HG03135 (cell line): ENCODE measurements around the gene FCAR.
"Not testable (repeated sequence)": the region's sequence is repeated elsewhere in the genome, so short reads cannot be mapped to it uniquely, and the experiment has no call there.

Experiments used
- ATAC-seq: cut with Tn5 transposase; IDR thresholded peaks from one replicate; pipeline ENCODE4 v1.9.1; 2021; ENCODE audit warnings: mild to moderate bottlenecking, moderate library complexity; ENCODE audit not compliant: unreplicated experiment

FCAR gene

GRCh38 chr19:54893406-54893805, 19.4 kb downstream of the FCAR start:
- no peak for ATAC-seq

DNA sequence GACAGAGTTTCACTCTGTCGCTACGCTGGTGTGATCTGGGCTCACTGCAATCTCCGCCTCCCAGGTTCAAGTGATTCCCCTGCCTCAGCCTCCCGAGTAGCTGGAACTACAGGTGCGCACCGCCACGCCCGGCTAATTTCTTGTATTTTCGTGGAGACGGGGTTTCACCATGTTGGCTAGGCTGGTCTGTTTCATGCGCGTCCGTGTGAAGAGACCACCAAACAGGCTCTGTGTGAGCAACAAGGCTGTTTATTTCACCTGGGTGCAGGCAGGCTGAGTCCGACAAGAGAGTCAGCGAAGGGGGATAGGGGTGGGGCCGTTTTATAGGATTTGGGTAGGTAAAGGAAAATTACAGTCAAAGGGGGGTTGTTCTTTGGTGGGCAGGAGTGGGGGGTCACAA, 20.1 kb downstream of the FCAR start:
- ATAC-seq: not testable (repeated sequence)

DNA sequence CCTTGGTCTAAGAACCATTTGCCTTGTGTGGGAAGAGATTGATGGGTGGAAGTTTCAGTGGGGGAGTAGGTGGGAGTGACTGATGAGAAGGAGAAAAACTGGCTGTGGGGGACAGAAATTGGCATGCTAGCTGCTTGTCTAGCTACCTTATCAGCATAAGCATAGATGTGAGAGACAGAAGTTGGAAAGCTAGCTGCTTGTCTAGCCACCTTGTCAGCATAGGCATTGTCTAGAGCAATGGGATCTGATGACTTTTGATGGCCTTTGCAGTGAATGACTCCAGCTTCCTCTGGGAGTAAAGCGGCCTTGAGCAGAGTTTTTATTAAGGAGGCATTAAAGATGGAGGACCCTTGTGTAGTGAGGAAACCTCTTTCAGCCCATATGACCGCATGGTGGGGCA, 22.0 kb downstream of the FCAR start:
- ATAC-seq: no peak

DNA sequence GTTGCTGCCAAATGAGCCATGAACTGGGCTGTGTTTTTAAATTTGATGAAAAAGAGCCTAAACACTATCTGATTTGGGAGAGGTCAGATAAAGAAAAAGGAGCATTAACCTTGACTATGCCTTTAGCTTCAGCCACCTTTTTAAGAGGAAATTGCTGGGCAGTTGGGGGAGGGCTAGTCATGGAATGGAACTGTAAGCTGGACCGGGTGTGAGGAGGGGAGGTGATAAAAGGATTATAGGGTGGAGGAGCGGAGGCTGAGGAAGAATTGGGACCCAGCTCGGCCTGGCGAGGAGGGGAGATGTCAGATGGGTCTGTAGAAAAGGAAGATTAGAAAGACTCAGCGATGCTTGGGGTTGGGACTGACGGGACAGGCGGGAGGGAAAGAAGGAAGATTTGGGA, 24.6 kb downstream of the FCAR start:
- not testable (repeated sequence) for ATAC-seq

DNA sequence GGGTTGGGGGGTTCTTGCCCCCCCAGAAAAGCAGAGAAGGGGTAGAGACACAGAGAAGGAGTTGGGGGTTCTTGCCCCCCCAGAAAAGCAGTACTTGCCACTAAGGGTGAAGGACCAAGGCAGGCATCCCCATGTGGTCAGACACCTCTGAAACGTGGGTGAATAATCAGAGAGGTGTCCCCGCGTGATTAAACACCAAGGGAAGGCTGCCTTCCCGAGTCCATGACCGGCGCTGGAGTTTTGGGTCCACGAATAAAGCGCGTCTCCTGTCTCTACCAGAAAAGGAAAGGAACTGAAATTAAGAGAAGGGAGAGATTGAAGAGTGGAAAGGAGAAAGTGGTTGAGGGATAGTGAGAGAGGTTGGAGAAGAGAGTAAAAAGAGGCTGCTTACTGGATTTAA, 25.6 kb downstream of the FCAR start:
- ATAC-seq: not testable (repeated sequence)

GRCh38 chr19:54901153-54901552, 27.1 kb downstream of the FCAR start:
- ATAC-seq: not testable (repeated sequence)

- no peak for ATAC-seq
These were observed 28.0 kb downstream of the FCAR start for GRCh38 chr19:54902061-54902460.

DNA sequence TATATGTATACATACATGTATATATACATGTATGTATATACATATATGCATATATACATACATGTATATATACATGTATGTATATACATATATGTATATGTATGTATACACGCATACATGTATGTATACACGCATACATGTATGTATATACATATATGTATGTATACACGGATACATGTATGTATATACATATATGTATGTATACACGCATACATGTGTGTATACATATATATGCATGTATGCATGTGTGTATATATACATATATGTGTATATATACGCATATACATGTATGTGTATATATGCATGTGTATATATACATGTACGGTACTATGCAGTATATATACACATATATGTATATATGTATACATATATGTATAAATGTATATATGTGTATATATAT, 29.3 kb downstream of the FCAR start:
- ATAC-seq: no peak

DNA sequence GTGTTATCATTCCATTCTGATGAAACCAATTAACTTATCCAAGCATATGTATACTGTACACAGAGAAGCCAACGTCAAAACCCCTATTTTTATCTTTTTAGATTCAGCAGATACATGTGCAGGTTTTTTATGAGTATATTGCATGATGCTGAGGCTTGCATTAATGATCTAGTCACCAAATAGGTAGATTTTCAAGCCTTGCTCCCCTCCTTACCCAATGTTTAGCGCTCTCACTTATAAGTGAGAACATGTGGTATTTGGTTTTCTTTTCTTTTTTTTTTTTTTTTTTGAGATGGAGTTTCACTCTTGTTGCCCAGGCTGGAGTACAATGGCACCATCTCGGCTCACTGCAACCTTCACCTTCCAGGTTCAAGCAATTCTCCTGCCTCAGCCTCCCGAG, 30.2 kb downstream of the FCAR start:
- not testable (repeated sequence) for ATAC-seq

DNA sequence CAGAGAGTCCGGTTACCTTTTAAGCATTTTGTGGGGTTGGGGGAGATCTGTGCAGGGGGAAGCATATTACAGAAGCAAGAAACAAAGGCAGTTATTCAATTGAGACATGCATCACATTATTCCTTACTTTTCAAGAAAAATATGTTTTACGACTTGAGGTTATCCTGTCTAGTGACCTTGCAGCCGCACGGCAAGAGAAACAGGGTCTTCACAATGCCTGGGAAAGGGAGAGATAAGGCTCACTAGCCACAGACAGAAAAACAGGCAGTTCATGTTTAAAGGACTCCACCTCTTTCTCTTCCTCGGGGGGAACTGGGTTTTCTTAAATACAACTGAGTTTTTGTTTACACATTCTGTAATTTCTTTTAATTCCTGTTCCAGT, 31.4 kb downstream of the FCAR start:
- ATAC-seq: no peak

DNA sequence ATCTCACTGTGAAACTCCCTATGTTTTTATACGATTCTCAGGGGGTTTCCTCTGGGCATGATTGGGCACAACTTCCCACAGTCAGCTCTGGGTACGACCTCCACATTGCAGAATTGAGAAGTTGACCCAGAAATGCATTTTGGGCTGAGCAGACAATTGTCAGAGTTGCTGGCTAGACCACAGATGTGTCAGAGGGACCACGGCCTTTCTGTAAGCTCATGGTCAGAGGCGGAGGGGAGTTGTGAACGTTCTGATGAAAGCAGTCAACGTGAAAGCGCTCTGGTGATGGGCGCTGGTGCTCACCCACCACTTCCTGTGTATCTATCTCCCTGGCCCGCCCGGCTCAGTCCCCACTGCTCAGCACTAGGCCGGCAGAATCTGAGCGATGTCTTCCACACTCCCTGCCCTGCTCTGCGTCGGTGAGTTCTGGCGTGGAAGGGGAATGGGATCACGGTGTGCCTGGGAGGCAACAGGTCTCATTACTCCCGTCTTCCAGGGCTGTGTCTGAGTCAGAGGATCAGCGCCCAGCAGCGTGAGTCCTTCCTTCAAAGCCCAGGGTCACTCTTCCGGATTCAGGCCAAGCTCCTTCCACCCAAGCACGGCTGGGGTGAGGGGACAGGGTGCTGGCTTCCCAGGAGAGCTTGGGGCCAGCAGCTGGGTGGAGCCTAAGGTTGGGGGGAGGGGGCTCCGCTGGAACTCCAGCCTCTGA, 31.9 kb downstream of the FCAR start, which contains the start of gene NCR1:
NCR1 (plus strand) TSS at position 346 of the 709 bp plus-strand sequence; CDS start at position 386, 40 bp downstream.
- no peak for ATAC-seq

DNA sequence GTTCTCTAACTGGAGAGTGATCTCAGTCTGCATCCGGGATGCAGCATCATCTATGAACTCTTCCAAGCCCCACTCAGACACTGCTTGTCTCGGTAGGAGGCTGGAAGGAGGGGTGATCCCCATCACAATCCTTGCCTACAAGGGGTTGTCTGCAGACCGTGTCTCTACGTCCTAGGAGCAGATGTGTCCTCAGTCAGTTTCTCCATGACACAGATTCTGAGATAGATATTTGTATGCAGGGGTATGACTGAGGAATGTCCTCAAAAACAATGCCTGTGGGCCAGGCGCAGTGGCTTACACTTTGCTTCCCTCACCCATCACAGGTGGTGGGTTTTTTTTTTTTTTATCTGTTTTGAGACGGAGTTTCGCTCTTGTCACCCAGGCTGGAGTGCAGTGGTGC, 32.8 kb downstream of the FCAR start:
- ATAC-seq: no peak

DNA sequence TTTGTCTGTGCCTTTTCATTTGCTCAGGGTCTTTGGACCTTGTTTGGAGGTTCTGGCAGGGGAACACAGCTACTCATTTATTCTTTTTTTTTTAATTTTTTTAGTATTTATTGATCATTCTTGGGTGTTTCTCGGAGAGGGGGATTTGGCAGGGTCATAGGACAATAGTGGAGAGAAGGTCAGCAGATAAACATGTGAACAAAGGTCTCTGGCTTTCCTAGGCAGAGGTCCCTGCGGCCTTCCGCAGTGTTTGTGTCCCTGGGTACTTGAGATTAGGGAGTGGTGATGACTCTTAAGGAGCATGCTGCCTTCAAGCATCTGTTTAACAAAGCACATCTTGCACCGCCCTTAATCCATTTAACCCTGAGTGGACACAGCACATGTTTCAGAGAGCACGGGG, 33.9 kb downstream of the FCAR start:
- ATAC-seq: not testable (repeated sequence)

- ATAC-seq: no peak
These were observed 42.8 kb downstream of the FCAR start for GRCh38 chr19:54916822-54917221.

DNA sequence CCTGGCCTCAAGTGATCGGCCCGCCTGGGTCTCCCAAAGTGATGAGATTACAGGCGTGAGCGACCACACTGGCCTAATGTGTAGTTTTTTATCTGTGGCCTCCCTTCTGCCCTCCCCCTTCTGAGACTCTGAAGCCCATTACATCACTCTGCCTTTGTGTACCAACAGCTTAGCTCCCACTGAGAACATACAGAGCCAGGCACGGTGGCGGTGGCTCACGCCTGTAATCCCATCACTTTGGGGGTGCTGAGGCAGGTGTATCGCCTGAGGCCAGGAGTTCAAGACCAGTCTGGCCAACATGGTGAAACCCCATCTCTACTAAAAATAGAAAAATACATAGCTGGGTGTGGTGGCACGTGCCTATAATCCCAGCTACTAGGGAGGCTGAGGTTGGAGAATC, 44.5 kb downstream of the FCAR start:
- ATAC-seq: no peak

DNA sequence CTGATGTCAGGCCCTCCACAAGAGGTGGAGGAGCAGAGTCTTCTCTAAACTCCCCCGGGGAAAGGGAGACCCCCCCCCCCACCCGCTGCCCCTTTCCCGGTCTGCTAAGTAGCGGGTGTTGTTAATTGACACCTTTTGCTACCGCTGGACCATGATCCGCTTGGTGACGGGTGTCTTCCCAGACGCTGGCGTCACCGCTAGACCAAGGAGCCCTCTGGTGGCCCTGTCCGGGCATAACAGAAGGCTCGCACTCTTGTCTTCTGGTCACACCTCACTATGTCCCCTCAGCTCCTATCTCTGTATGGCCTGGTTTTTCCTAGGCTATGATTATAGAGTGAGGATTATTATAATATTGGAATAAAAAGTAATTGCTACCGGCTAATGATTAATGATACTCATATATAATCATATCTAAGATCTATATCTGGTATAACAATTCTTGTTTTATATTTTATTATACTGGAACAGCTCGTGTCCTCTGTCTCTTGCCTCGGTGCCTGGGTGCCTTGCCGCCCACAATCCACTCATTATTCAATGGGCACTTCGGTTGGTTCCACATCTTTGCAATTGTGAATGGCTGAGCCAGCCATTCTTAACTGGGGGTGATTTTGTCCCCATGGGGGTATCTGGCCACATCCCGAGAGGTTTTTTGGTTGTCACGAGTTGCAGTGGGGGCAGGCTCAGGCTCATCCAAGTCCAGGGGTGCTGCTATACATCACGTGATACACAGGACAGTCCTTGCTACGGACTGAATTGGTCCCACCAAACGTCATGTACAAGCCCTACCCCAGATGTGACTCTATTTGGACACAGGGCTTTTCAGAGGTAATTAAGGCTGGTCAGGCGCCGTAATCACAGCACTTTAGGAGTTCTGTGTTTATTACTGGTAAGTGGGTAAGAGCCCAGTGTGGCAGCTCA, 45.9 kb downstream of the FCAR start:
- ATAC-seq: not testable (repeated sequence)

- no peak for ATAC-seq
These were observed 47.0 kb downstream of the FCAR start for GRCh38 chr19:54921082-54921481.

DNA sequence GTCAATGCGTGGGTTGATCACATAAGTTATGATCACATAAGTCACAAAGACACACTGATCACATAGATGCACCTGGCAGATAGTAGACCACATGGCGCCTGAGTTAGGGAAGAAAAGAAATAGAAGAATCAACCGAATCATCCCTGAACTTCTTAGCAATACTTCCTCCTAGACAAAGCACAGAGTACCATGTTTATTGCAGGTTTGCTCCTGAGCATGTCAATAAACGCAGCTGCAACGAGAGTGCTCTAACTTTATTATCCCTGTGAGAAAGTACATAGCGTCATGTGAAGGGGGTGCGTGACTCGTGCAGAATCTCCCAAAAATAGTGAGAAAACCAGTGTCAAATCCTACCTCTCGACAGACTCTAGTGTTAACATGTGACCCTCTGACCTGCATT, 49.2 kb downstream of the FCAR start:
- ATAC-seq: no peak

DNA sequence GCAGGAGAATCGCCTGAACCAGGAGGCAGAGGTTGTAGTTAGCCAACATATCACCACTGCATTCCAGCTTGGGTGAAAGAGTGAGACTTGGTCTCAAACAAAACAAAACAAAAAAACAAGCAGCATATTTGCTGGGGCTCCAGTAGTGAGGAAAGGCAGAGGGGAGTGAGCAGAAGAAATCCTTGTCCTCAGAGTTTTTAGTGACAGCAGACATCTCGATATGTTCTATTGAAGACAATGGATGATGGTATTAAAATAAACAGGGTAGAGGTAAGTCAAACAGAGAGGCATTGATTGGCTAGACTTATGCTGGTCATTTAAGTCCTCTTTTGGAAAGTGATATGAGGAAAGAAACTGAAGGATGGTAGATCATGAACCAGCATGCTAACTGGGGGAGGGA, 54.3 kb downstream of the FCAR start:
- ATAC-seq: no peak

DNA sequence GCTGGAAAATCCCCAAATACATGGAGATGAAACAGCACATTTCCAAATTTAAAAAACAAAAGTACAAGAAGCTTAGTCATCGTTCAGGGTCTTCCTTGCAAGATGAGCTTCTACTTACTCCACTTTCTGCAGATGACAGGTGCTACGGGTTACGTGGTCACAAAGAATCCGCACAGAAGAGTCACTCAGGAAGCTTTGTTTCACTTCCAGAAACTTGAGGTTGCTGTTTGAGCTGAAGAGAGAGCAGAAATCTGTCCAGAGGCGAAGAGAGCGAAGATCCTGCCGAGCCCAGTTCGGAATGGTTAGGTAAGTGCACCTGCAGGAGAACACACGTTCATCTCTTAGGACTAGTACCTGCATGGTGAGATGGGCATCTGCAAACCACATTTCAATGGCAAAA, 63.9 kb downstream of the FCAR start:
- no peak for ATAC-seq

DNA sequence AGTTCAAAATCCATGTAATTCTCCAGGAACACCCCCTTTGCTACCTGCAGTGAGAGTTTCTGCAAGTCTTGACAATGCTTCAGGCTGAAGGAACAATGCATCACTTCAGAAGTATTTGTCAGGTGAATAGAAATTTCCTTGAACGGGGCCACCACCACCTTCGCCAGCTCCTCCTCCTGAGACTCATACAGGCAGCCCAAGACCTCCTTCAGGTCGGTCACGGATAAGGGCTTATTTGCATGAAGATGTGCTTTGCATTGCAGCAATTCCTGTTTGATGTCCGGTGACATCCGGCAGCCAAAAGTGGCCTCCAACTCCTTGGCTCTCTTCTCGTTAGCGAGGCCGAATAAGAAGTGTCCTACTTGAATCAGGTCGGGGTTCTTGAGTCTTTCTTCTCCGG, 64.9 kb downstream of the FCAR start:
- ATAC-seq: no peak

DNA sequence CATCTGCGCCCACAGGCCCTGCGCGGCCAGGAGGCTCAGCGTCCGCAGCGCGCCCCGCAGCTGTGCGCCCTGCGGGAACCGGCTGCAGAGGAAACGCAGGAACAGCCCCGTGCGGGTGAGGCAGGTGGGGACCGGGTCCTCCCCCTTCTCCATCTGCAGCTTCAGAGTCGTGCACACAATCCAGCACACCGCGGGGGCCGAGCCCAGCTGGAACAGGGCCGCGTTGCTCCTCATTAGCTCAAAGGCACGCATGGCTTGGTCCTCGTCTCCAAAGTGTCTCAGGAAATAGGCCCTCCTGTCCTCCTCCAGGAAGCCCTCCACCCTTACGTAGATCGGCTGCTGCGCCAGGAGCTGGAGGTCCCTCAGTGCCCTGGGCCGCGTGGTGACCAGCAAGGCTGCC, 65.5 kb downstream of the FCAR start:
- ATAC-seq: not testable (repeated sequence)
